Brain microvascular endothelial cell (primary cell): ENCODE measurements around the gene LRRC75B.

ENCODE experiments used
- DNase-seq: peaks from one replicate; pipeline ENCODE4 v3.0.0-alpha.2; 2020
- H3K27ac ChIP-seq: fragments of 250-450 bp; sonication (Bioruptor Pico); 2 replicates; pipeline ENCODE4 v1.5.1; 2020; ENCODE audit warnings: mild to moderate bottlenecking, moderate library complexity
- H3K27me3 ChIP-seq: fragments of 250-450 bp; sonication (Bioruptor Pico); replicated peaks from 2 replicates; pipeline ENCODE4 v1.5.1; 2020; ENCODE audit warnings: mild to moderate bottlenecking
- H3K36me3 ChIP-seq: fragments of 250-450 bp; sonication (Bioruptor Pico); replicated peaks from 2 replicates; pipeline ENCODE4 v1.5.1; 2020; ENCODE audit warnings: mild to moderate bottlenecking
- H3K4me3 ChIP-seq: 2 replicates; pipeline ENCODE4 v1.5.1; 2011; ENCODE audit warnings: low read depth, mild to moderate bottlenecking, control low read depth, low read length, moderate library complexity
- in situ Hi-C: cut with HindIII; loops from 2 replicates; pipeline ENCODE4 v1.10.0; 2017; ENCODE audit warnings: low sequenced_read_pairs, low pct_ligation_motif_present
- TF ChIP-seq, protein P1 (sequence below): IDR thresholded peaks from 2 replicates; pipeline ENCODE4 v1.5.1; 2011; ENCODE audit warnings: low read depth, mild to moderate bottlenecking, moderate library complexity, low read length, control low read depth, inconsistent platforms; ENCODE audit errors: missing control alignments

The LRRC75B gene

DNA sequence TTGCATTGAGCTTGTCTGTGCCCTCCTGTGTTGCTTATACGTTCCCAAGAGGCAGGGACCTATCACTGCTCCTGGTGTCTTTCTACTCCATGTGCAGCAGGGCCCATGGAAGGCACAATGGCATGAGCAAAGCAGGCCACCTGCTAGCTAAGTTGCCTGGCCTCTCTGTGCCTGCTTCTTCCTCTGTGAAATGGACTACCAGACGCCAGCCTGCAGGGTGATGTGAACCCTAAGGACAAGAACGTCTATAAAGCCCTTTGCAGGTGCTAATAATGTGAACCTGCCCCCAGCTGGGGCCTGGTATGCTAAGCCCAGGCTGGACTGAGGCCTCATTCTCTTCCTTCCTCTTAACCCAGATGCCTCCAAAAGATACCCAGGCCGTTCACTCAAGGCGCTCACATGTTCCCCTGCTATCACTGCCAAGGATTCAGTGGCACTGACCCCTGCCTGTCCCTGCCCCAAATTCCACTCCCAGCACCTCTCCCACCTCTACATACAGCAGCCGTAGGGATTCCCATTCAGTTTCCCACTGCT is 41.9 kb downstream of the LRRC75B start:
- Histone ChIP-seq H3K27ac (no peak overlapping the region), H3K4me3 (no peak overlapping the region), H3K27me3 (no peaks in the 10 kb centered on the region), H3K36me3 (peaks cover 24% of the 10 kb centered on the region)
- no peak for DNase-seq
- TF ChIP-seq, protein P1, sequence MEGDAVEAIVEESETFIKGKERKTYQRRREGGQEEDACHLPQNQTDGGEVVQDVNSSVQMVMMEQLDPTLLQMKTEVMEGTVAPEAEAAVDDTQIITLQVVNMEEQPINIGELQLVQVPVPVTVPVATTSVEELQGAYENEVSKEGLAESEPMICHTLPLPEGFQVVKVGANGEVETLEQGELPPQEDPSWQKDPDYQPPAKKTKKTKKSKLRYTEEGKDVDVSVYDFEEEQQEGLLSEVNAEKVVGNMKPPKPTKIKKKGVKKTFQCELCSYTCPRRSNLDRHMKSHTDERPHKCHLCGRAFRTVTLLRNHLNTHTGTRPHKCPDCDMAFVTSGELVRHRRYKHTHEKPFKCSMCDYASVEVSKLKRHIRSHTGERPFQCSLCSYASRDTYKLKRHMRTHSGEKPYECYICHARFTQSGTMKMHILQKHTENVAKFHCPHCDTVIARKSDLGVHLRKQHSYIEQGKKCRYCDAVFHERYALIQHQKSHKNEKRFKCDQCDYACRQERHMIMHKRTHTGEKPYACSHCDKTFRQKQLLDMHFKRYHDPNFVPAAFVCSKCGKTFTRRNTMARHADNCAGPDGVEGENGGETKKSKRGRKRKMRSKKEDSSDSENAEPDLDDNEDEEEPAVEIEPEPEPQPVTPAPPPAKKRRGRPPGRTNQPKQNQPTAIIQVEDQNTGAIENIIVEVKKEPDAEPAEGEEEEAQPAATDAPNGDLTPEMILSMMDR, result no peak
- in situ Hi-C loops, result no loop called here

DNA sequence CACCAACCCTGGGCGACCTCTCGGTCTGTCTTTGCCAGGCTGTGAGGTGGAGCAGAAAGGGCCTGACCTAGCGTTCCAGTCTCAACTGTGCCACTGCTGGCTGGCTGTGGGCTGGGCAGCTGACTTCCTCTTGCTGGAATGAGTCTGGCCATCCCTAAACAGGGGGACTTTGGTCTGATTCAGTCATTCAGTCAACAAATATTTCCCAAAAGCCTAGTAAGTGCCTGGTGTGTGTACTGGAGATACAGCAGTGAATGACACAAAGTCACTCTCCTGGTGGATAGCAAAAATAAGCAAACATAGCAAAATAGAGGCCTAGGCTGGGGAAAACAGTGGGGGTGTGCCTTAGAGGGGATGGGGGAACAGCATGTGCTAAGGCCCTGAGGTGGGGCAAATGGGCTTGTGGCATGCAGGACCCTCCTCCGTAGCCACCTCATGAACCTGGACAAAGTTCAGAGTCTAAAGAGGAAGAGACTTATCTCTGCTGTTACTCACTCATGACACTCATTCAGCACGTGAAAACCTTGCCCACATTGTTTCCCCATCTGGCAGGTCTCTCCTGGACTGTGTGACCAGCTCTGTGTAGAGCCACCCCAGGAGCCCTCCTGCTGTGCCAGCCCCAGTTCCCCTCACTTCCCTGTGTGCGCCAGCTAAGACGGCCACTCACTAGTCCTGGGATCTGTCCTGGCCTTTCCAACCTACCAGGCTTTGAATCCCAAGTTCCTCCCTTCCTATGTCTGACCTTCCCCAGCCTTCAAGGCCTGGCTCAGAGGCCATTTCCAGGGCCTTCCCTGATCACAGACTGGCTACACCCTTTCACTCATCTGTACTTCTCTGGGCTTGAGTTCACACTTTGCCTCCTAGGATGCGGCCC is 42.6 kb downstream of the LRRC75B start:
- H3K27ac ChIP-seq, result no peak overlapping the region
- TF ChIP-seq, protein P1, result no peak
- H3K4me3 ChIP-seq, result no peak overlapping the region
- H3K27me3 ChIP-seq, result no peaks in the 10 kb centered on the region
- peaks cover 24% of the 10 kb centered on the region for H3K36me3 ChIP-seq
- in situ Hi-C loops, result no loop called here
- no peak for DNase-seq

DNA sequence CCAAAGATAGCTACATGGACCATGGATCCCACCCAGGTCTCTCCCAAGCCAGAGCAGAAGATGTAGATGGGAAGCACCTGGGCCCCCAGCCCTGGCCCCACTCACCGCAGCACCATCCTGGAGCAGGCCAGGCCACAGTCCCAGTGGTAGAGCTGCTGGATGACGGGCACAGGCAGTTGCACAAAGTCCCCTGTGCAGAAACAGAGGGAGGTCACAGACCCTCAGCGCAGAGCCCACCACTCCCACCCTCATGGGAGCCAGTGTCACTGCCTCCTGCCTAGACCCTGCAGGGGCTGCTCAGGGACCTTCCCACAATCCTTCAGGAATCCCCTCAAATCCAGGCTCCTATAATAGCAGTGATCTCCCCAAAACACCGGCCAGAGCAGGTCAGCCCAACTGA is 44.1 kb downstream of the LRRC75B start:
- no peaks in the 10 kb centered on the region for H3K27me3 ChIP-seq
- no peak overlapping the region for H3K27ac ChIP-seq
- H3K4me3 ChIP-seq, result no peak overlapping the region
- H3K36me3 ChIP-seq, result peaks cover 31% of the 10 kb centered on the region
- TF ChIP-seq, protein P1, result no peak
- DNase-seq, result no peak
- in situ Hi-C loops, result no loop called here

DNA sequence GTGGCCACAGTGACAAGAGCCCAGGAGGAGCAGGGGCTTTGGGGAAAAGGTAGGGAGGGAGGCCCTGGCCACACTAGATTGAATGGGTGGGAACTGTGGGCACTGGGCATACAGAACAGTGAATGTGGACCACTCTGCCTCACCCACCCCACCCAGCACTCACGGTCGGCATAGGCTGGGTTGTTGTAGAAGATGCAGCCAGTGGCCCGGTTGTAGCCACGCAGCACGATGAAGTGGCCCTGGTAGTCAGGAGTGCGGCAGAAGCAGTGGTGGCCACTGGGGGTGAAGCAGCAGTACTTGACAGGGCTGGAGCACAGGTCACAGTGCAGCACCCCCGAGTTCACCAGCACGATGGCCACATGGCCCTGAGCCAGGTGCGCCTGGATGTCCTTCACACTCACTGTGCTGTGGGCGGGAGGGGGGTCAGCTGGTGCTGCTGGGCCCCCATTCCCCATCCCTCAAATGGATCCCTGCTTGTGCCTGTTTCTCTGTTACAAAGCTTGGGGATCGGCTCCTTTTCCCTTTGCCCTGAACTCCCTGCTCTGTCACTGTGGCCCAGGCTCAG is 49.1 kb downstream of the LRRC75B start:
- TF ChIP-seq, protein P1, result no peak
- H3K27me3 ChIP-seq, result no peaks in the 10 kb centered on the region
- no peak overlapping the region for H3K4me3 ChIP-seq
- no peak overlapping the region for H3K27ac ChIP-seq
- H3K36me3 ChIP-seq, result peaks cover 65% of the 10 kb centered on the region
- DNase-seq, result no peak
- in situ Hi-C loops, result no loop called here

DNA sequence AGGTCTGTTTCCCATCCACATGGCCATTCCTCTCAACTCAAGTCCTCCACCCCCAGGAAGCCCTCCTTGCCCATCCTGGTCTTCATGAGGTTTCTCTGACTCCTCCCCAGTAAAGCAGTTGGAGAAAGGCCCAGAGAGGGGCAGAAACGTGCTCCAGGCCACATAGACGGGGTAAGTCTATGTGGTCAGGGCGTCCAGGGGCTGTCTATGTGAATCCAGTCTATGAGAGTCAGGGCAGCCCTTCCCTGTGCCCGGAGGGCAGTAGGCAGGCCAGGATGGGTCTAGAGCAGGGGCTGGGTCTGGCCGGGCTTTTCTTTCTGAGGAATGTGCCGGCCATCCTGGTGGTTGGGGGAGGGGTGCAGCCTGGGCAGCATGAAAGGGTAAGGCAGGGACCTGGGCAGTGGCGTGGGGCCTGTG is 49.7 kb downstream of the LRRC75B start:
- in situ Hi-C loops, result no loop called here
- H3K36me3 ChIP-seq, result peaks cover 64% of the 10 kb centered on the region
- no peak for DNase-seq
- H3K27me3 ChIP-seq, result no peaks in the 10 kb centered on the region
- no peak overlapping the region for H3K4me3 ChIP-seq
- TF ChIP-seq, protein P1, result no peak
- no peak overlapping the region for H3K27ac ChIP-seq
